MM.1S (cell line): ENCODE measurements around the gene MEIS2.

Experiments
- DNase-seq: peaks from one replicate; pipeline ENCODE4 v3.0.0-alpha.2; 2015
- H2AFZ ChIP-seq: fragments of 300-600 bp; sonication (generic); 2 replicates; pipeline ENCODE4 v1.6.0; 2016; ENCODE audit warnings: antibody characterized with exemption, low read length
- H3F3A ChIP-seq: fragments of 300-600 bp; sonication (generic); 2 replicates; pipeline ENCODE4 v1.6.1; 2016; ENCODE audit warnings: mild to moderate bottlenecking, antibody characterized with exemption, low read length, moderate library complexity, mixed read lengths; ENCODE audit not compliant: insufficient read depth
- H3K27ac ChIP-seq: fragments of 300-600 bp; sonication (generic); 2 replicates; pipeline ENCODE4 v1.5.1; 2016; ENCODE audit warnings: mild to moderate bottlenecking, low read length
- H3K27me3 ChIP-seq: fragments of 300-600 bp; sonication (generic); replicated peaks from 2 replicates; pipeline ENCODE4 v1.6.0; 2016; ENCODE audit warnings: low read length; ENCODE audit not compliant: insufficient read depth
- H3K36me3 ChIP-seq: fragments of 300-600 bp; sonication (generic); replicated peaks from 2 replicates; pipeline ENCODE4 v1.6.1; 2016; ENCODE audit warnings: mild to moderate bottlenecking, low read length, mixed read lengths; ENCODE audit not compliant: insufficient read depth
- H3K4me1 ChIP-seq: fragments of 300-600 bp; sonication (generic); 2 replicates; pipeline ENCODE4 v1.6.1; 2016; ENCODE audit warnings: low read length, mixed read lengths
- H3K4me2 ChIP-seq: fragments of 300-600 bp; sonication (generic); 2 replicates; pipeline ENCODE4 v1.6.0; 2016; ENCODE audit warnings: low read depth, low read length
- H3K4me3 ChIP-seq: fragments of 300-600 bp; sonication (generic); 2 replicates; pipeline ENCODE4 v1.5.1; 2016; ENCODE audit warnings: low read length, mixed read lengths
- H3K79me2 ChIP-seq: fragments of 300-600 bp; sonication (generic); 2 replicates; pipeline ENCODE4 v1.6.1; 2016; ENCODE audit warnings: mixed run types, low read length, mixed read lengths
- H3K9ac ChIP-seq: fragments of 300-600 bp; sonication (generic); 2 replicates; pipeline ENCODE4 v1.6.1; 2016; ENCODE audit warnings: low read length, mixed read lengths
- H3K9me2 ChIP-seq: fragments of 300-600 bp; sonication (generic); replicated peaks from 2 replicates; pipeline ENCODE4 v1.6.1; 2016; ENCODE audit warnings: mild to moderate bottlenecking, low read length, mixed read lengths; ENCODE audit not compliant: insufficient read depth
- H3K9me3 ChIP-seq: fragments of 300-600 bp; sonication (generic); replicated peaks from 2 replicates; pipeline ENCODE4 v1.6.1; 2016; ENCODE audit warnings: mild to moderate bottlenecking, low read length, mixed read lengths; ENCODE audit not compliant: insufficient read depth
- H4K20me1 ChIP-seq: fragments of 300-600 bp; sonication (generic); 2 replicates; pipeline ENCODE4 v1.6.1; 2016; ENCODE audit warnings: mild to moderate bottlenecking, low read length, moderate library complexity, mixed read lengths; ENCODE audit not compliant: insufficient read depth
- CTCF ChIP-seq: fragments of 300-600 bp; sonication (generic); IDR thresholded peaks from 2 replicates; pipeline ENCODE4 v1.5.1; 2016; ENCODE audit warnings: antibody characterized with exemption, low read length, mixed read lengths
- EZH2 ChIP-seq: fragments of 300-600 bp; sonication (generic); optimal IDR thresholded peaks from 2 replicates; pipeline ENCODE3; 2017; ENCODE audit warnings: low read depth, mild to moderate bottlenecking, antibody characterized with exemption, low read length, mixed read lengths
- EZH2phosphoT487 ChIP-seq: fragments of 300-600 bp; sonication (generic); IDR thresholded peaks from 2 replicates; pipeline ENCODE4 v1.6.1; 2018; ENCODE audit warnings: antibody characterized with exemption, low read length

The MEIS2 gene

GRCh38 chr15:36959746-36960145 lies 140.6 kb downstream of the MEIS2 start:
- Histone ChIP-seq H3F3A (no peaks in the 10 kb centered on the region), H3K4me3 (no peak overlapping the region), H2AFZ (no peak overlapping the region), H3K4me1 (no peaks in the 10 kb centered on the region), H3K4me2 (no peak overlapping the region), H3K79me2 (no peaks in the 10 kb centered on the region), H4K20me1 (no peaks in the 10 kb centered on the region), H3K27ac (no peak overlapping the region), H3K36me3 (no peaks in the 10 kb centered on the region), H3K9ac (no peak overlapping the region), H3K27me3 (no peaks in the 10 kb centered on the region), H3K9me2 (no peaks in the 10 kb centered on the region), H3K9me3 (no peaks in the 10 kb centered on the region)
- TF ChIP-seq CTCF: no peak
- no peak for TF ChIP-seq EZH2
- no peak for DNase-seq

GRCh38 chr15:36958606-36959005 lies 141.7 kb downstream of the MEIS2 start:
- Histone ChIP-seq H3K9me2 (no peaks in the 10 kb centered on the region), H3K27ac (no peak overlapping the region), H3K27me3 (no peaks in the 10 kb centered on the region), H3K4me3 (no peak overlapping the region), H3F3A (no peaks in the 10 kb centered on the region), H3K36me3 (no peaks in the 10 kb centered on the region), H4K20me1 (no peaks in the 10 kb centered on the region), H3K4me2 (no peak overlapping the region), H3K9me3 (no peaks in the 10 kb centered on the region), H3K4me1 (no peaks in the 10 kb centered on the region), H3K9ac (no peak overlapping the region), H2AFZ (no peak overlapping the region), H3K79me2 (no peaks in the 10 kb centered on the region)
- TF ChIP-seq EZH2: no peak
- TF ChIP-seq CTCF: no peak
- TF ChIP-seq EZH2phosphoT487: no peak
- DNase-seq: no peak

GRCh38 chr15:36954486-36954885 lies 145.9 kb downstream of the MEIS2 start:
- no peak overlapping the region for H3K27ac ChIP-seq
- TF ChIP-seq CTCF (no peak), EZH2phosphoT487 (no peak), EZH2 (no peak)
- no peaks in the 10 kb centered on the region for H3K27me3 ChIP-seq
- H3K4me1 ChIP-seq: no peaks in the 10 kb centered on the region
- no peaks in the 10 kb centered on the region for H3F3A ChIP-seq
- no peak overlapping the region for H3K4me3 ChIP-seq
- no peak overlapping the region for H2AFZ ChIP-seq
- no peak for DNase-seq
- no peaks in the 10 kb centered on the region for H3K9me3 ChIP-seq
- no peaks in the 10 kb centered on the region for H4K20me1 ChIP-seq
- H3K79me2 ChIP-seq: no peaks in the 10 kb centered on the region
- no peak overlapping the region for H3K9ac ChIP-seq
- H3K9me2 ChIP-seq: no peaks in the 10 kb centered on the region
- H3K4me2 ChIP-seq: no peak overlapping the region
- no peaks in the 10 kb centered on the region for H3K36me3 ChIP-seq

- DNase-seq: no peak
- no peak overlapping the region for H3K27ac ChIP-seq
- no peaks in the 10 kb centered on the region for H3K79me2 ChIP-seq
- TF ChIP-seq EZH2phosphoT487 (no peak), EZH2 (no peak), CTCF (no peak)
- no peak overlapping the region for H2AFZ ChIP-seq
- H3K4me3 ChIP-seq: no peak overlapping the region
- no peaks in the 10 kb centered on the region for H3K9me2 ChIP-seq
- H3K4me1 ChIP-seq: no peaks in the 10 kb centered on the region
- no peaks in the 10 kb centered on the region for H3F3A ChIP-seq
- H3K27me3 ChIP-seq: no peaks in the 10 kb centered on the region
- no peaks in the 10 kb centered on the region for H3K36me3 ChIP-seq
- no peaks in the 10 kb centered on the region for H4K20me1 ChIP-seq
- H3K9ac ChIP-seq: no peak overlapping the region
- H3K4me2 ChIP-seq: no peak overlapping the region
- no peaks in the 10 kb centered on the region for H3K9me3 ChIP-seq
Observed at GRCh38 chr15:36953346-36953745, 147.0 kb downstream of the MEIS2 start.
